Astrocyte of the cerebellum (primary cell): ENCODE data around the gene NUP188.

Source experiments
- DNase-seq: peaks from one replicate; pipeline ENCODE4 v3.0.0-alpha.2; 2011; ENCODE audit warnings: low read depth
- H3K4me3 ChIP-seq: 2 replicates; pipeline ENCODE4 v1.5.1; 2011; ENCODE audit warnings: mild to moderate bottlenecking, low read depth, low read length, moderate library complexity
- in situ Hi-C: cut with HindIII; loops from 2 replicates; pipeline ENCODE4 v1.10.0; 2017; ENCODE audit warnings: low sequenced_read_pairs
- TF ChIP-seq, protein P1 (sequence below): IDR thresholded peaks from 2 replicates; pipeline ENCODE4 v1.5.1; 2012; ENCODE audit warnings: low read length, low read depth, moderate library complexity, mild to moderate bottlenecking; ENCODE audit errors: missing control alignments

Gene NUP188

DNA sequence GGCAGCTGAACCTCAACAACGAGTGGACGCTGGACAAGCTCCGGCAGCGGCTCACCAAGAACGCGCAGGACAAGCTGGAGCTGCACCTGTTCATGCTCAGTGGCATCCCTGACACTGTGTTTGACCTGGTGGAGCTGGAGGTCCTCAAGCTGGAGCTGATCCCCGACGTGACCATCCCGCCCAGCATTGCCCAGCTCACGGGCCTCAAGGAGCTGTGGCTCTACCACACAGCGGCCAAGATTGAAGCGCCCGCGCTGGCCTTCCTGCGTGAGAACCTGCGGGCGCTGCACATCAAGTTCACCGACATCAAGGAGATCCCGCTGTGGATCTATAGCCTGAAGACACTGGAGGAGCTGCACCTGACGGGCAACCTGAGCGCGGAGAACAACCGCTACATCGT is 39.1 kb upstream of the NUP188 start:
- H3K4me3 ChIP-seq: no peak overlapping the region
- in situ Hi-C loops: no loop called here
- TF ChIP-seq, protein P1, sequence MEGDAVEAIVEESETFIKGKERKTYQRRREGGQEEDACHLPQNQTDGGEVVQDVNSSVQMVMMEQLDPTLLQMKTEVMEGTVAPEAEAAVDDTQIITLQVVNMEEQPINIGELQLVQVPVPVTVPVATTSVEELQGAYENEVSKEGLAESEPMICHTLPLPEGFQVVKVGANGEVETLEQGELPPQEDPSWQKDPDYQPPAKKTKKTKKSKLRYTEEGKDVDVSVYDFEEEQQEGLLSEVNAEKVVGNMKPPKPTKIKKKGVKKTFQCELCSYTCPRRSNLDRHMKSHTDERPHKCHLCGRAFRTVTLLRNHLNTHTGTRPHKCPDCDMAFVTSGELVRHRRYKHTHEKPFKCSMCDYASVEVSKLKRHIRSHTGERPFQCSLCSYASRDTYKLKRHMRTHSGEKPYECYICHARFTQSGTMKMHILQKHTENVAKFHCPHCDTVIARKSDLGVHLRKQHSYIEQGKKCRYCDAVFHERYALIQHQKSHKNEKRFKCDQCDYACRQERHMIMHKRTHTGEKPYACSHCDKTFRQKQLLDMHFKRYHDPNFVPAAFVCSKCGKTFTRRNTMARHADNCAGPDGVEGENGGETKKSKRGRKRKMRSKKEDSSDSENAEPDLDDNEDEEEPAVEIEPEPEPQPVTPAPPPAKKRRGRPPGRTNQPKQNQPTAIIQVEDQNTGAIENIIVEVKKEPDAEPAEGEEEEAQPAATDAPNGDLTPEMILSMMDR: no peak

DNA sequence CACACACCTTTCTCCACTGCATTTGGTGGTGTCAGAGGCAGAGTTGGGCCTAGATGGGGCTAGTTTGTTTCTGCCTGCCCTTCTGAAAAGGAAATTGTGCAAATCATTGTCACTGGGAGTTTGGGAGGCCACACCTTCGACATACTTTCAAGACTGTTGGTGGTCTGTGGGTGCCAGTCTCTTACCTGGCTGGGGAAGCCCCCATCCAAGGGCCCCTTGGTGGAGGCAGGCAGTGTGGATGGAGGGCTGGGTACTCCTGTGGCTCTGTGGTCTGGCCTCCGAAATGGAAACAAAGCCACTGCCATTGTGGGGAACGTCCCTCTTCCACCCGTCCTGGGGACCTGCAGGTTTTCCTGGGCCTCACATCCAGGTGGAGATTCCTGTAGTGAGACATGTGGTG is 37.6 kb upstream of the NUP188 start:
- TF ChIP-seq, protein P1: no peak
- in situ Hi-C loops: no loop called here
- DNase-seq: no peak

More for the DNA sequence above, 39.1 kb upstream of the NUP188 start:
- no peak for DNase-seq

DNA sequence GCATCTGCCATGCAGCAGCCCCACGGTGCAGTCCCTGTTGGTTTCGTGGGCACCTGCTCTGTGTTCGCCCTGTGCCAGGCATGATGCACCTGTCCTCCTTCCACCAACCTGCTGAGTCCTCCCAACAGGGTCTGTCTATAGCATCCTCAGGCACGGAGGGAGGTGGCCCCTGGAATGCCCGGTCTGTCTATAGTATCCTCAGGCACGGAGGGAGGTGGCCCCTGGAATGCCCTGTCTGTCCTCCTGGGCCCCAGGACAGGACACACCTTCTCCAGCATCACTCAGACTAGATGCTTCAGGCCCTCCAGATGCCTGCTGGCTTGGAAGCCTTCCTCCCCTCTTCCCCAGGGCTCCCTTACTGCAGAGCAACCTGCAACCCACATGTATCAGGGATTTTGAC is 36.6 kb upstream of the NUP188 start:
- DNase-seq: no peak
- H3K4me3 ChIP-seq: no peak overlapping the region
- in situ Hi-C loops: no loop called here
- TF ChIP-seq, protein P1: no peak

More for the DNA sequence above, 37.6 kb upstream of the NUP188 start:
- H3K4me3 ChIP-seq: no peak overlapping the region

DNA sequence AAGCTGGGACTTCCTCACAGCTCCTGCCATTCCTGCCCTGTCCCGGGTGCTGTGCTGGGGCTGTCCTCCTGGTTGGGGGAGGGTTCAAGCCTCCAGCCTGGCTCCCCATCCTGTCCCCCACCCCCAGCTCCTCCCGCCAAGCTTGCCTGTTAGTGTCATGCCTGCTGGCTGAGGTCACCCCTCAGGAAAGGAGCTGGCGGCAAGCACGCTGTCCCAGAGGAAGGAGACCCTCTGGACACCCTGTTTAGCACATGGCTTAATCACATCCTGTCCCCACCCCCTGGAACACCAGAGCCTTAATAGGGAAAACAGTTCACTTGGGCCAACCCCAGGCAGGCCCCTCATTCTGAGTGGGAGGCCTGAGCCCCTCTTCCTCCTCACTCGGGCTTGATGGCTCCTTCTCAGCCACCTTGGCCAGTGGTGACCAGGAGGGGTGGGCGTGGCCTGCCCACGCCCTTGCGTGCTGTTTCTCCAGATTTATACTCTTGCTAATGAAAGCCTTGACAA is 35.9 kb upstream of the NUP188 start:
- in situ Hi-C loops: no loop called here
- DNase-seq: no peak
- H3K4me3 ChIP-seq: no peak overlapping the region
- TF ChIP-seq, protein P1: no peak

DNA sequence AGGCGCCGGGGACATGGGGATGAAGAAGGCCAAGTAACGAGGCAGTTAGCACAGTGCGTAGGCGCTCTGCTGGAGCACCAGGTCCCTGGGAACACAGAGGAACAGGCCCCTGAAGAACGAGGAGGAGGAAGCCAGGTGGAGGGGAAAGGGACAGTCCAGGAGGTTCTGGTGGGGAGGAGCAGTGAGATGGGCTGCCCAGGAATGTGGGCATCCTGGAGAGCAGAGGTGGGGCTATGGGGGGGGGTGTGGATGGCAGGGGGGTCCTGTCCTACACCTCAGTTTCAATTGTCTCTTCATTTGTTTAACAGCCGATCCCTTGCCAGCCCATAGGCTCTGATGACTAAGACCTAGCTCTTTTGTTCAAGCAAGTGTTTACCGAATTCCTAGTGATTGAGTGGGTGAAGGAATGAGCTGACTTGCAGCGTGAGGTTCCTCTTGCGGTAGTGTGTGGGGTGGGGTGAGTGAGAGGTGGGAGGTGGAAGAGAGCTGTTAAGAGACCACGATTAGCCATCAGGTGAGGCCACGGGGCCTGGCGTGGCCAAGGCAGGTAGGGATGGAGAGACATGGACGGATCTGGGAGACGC is 35.1 kb upstream of the NUP188 start:
- in situ Hi-C loops: no loop called here
- peak; percentile 83 for DNase-seq
- no peak overlapping the region for H3K4me3 ChIP-seq
- TF ChIP-seq, protein P1: no peak

DNA sequence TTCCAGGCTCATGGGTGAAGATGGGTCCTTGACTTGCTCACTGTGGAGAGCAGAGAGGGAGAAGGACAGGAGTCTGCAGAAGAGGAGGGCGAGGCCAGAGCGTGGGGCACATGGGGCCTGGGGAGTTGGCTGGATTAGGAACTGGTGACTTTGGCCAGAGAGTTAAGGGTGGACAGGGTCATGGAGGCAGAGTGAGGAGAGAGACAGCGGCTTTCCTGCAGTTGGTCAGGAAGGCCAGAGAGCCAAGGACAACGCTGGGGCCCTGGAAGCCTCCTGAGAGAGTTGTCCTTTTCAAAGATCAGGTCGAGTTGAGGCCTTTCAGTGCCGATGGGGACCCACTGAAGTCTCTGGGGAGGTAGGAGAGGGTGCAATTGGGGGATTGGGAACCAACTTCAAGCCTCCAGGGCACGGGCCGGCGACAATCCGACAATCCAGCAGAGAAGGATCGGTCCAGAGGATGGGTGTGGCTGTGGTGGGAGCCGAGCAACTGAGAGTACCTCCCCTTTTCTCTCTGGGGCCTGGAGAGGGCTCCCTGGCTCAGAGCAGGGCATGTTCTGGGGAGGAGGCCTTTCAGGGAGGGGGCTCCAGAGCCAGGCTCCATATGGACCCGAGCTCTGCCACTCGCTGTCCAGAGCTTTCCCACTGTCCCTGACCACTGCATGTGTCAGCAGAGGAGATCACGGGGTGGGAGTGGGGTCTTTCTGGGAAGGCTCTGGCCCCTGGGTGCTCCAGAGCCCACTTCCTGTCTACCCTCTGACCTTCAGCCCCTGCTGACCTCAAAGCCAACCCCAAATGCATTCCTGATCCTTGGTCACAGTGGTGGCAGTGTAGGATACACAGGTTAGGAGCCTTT is 34.2 kb upstream of the NUP188 start:
- no peak for DNase-seq
- no peak overlapping the region for H3K4me3 ChIP-seq
- in situ Hi-C loops: no loop called here
- TF ChIP-seq, protein P1: no peak
